ENCODE data around the gene UVRAG.

GRCh38 chr11:75814363-75814676 lies 690 bp upstream of the UVRAG start:
- TF ChIP-seq, protein P1, sequence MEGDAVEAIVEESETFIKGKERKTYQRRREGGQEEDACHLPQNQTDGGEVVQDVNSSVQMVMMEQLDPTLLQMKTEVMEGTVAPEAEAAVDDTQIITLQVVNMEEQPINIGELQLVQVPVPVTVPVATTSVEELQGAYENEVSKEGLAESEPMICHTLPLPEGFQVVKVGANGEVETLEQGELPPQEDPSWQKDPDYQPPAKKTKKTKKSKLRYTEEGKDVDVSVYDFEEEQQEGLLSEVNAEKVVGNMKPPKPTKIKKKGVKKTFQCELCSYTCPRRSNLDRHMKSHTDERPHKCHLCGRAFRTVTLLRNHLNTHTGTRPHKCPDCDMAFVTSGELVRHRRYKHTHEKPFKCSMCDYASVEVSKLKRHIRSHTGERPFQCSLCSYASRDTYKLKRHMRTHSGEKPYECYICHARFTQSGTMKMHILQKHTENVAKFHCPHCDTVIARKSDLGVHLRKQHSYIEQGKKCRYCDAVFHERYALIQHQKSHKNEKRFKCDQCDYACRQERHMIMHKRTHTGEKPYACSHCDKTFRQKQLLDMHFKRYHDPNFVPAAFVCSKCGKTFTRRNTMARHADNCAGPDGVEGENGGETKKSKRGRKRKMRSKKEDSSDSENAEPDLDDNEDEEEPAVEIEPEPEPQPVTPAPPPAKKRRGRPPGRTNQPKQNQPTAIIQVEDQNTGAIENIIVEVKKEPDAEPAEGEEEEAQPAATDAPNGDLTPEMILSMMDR (IDR thresholded peaks at IDR 0.05): no peak
- TF ChIP-seq POLR2AphosphoS5 (IDR thresholded peaks at IDR 0.05) (no peak), EP300 (IDR thresholded peaks at IDR 0.05) (no peak)

All from upper lobe of left lung (tissue), 4 donors.